HTR-8/SVneo (cell line): ENCODE data around the gene GDF9.

Experiments used
- DNase-seq: peaks from one replicate; pipeline ENCODE4 v3.0.0; 2011; ENCODE audit warnings: low spot score, mixed read lengths; ENCODE audit not compliant: insufficient read length
- FAIRE-seq: peaks from 2 replicates; lab custom pipeline; 2011; peaks lifted over from hg19 to GRCh38; lab: Jason Lieb, UNC

Gene GDF9

DNA sequence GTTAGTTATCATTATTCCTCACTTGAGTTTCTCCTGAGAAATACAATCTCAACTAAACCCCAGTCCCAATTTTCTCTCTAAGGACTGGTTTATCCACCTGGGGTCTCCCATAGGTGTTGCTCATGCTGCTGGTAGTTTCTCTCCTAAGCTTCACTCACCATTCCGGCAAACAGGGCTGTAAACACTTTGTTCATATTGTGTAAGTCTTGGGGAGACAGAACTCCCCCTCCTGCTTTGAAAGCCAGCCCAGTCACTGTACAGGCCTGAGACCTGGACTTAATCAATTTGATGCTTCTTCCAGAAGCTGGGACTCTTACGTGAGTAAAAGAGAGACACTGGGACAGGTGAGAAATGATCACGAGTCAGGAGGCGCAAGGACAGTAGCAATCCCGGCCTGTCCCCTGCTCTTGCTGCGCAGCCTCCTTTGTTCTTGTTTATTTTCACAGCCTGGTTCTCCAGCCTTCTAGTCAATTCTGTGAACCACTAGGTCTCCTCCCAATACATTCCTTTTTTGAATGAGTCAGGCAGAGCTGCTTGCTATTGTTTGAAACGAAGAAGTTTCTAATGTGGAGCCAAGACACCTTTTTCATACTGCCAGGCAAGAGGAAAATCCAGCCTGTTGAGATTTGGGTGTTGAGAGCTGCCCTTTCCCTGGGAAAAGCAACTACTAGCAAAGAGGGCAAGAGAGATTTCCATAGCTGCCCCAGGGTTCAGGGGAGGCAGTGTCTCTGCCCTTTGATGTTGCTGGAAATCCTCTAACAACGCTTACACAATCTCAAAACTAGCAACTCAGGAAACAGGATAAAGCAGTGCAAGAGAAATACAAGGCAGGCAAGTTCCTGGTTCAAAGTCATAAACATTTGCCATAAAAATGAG, 26.6 kb downstream of the GDF9 start:
- DNase-seq (no peak), FAIRE-seq (no peak)

DNA sequence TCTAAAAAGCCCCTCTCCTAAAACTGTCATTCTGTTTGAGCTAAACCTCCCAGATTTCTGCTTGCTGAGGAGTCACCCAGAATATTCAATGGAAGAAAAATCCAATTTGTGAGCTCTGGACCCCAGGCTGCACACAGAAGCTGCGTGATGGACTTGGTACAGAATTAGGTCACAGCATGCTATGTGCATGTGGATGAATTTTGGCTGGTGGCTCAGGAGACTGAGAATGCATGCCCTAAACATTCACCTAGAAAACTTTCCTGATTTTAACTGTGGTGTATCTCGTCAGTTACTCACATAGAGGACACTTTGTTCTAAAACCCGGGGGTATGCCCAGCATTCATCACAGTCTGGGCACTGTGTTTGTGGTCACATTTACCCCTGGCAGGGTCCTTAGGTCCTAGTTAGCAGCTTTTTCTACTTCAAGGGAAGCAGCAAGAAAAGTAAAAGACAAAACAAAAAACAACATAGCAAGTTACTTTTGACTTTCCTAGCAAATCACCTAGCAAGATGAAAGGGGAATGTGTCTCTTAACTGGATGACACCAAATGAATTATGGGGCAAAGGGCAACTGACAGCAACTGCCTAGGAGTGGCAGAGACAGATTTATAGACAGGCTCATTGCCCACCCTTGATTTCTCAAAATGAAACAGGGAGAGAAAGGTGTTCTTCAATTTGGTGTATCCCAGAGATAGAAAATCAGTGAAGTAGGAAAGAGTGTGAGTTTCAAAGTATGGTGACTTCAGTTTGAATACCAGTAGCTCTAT, 27.6 kb downstream of the GDF9 start:
- no peak for FAIRE-seq
- no peak for DNase-seq

GRCh38 chr5:132837868-132838267, 28.4 kb downstream of the GDF9 start:
- no peak for DNase-seq

GRCh38 chr5:132836852-132837251, 29.4 kb downstream of the GDF9 start:
- no peak for DNase-seq
- no peak for FAIRE-seq

More at GRCh38 chr5:132837868-132838267, 28.4 kb downstream of the GDF9 start:
- FAIRE-seq = no peak

DNA sequence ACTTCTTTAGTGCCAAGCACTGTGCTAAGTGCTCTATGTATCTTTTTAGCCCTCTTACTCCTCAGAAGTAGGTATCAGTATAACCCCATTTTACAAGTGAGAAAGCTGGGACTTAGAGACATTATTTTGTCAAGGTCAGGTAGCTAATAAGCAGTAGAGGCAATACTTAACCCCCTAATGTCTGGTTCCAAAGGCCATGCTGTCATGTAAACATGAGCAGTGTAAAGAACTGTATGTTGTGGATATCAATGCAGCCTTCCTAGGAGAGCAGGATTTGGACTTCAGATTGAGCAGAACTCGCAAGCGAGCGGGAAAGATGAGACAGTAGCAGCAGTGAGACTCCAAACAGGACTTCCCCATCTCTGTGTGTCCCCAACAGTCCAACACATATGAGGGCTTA, 32.2 kb downstream of the GDF9 start:
- no peak for FAIRE-seq

GRCh38 chr5:132832612-132833011, 33.7 kb downstream of the GDF9 start:
- DNase-seq = no peak
- FAIRE-seq = no peak

More for the DNA sequence above, 32.2 kb downstream of the GDF9 start:
- DNase-seq = no peak

- DNase-seq = no peak
- no peak for FAIRE-seq
These were observed 35.0 kb downstream of the GDF9 start for GRCh38 chr5:132831095-132831860.

DNA sequence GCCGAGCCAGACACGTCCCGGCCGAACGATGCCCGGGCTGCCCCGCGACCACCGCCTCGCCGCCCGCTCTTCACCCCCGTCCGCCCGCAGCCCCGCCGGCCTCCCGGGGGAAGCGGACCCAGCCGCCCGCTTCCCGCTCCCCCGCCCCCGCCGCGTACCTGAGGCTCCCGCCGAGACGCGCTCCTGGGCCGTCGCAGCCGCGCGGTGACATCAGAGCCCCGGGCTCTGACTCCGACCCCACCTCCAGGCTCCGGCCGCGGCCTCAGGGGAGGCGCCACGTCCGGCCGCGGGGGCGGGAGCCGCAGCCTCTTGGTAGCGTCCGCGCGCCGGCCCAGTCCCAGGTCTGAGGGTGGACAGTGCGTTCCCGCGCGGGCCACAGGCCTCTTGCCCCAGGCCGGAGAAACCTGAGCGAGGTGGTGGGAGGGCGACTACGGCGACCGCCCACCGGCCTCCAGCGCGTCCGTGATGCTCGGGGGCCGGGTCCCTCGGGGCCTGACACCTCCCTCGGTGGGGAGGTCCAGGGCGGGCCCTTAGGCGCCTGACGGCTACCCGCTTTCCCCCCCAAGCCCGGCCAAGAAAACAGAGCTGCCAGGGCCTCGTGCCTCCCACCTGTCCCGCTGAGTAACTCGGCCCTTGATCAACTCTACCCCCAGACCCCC, 35.7 kb downstream of the GDF9 start, which contains the start of gene SHROOM1:
TSS of gene SHROOM1 (minus strand) at position 212 of the 659 bp plus-strand sequence. CDS start 4,507 bp downstream, outside the sequence.
- DNase-seq (peak; percentile 79), FAIRE-seq (peak; percentile 69)

GRCh38 chr5:132829742-132830435, 36.4 kb downstream of the GDF9 start:
- FAIRE-seq = no peak
- DNase-seq = peak; percentile 83

- FAIRE-seq = no peak
- DNase-seq = no peak
These were observed 37.3 kb downstream of the GDF9 start for GRCh38 chr5:132828846-132829494.

GRCh38 chr5:132827943-132828673, 38.2 kb downstream of the GDF9 start:
- no peak for DNase-seq
- FAIRE-seq = no peak

DNA sequence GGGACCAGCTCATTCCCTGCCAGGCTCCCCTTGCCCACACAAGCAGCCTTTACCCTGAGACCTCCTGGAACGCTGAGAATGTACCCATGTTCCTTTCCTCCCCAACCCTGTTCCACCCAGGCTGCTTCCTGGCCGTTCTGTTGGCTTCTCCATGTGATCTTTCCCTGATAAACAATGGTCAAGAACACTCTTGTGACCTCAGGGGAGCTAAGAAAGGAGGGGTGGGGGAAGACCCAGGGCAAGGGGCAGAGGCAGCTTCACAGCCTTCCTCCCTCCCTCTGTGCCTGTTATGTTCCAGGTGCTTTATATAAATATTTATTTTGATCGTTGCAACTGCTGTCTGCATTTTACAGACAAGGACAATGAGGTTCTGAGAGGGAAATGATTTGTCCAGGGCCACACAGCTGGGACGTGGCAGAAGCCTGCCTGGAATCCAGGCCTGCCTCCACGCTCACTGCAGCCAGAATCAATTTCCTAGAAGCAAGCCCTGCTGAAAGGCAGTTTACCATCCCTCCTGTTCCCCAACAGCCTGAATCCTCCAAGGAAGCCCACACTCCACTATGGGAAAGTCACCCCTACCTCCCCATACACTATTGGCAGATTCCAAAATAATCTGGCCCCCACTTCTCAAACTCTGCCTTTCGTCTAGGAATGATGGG, 39.7 kb downstream of the GDF9 start:
- DNase-seq = no peak
- no peak for FAIRE-seq

GRCh38 chr5:132825834-132826391, 40.4 kb downstream of the GDF9 start:
- FAIRE-seq (no peak), DNase-seq (no peak)

DNA sequence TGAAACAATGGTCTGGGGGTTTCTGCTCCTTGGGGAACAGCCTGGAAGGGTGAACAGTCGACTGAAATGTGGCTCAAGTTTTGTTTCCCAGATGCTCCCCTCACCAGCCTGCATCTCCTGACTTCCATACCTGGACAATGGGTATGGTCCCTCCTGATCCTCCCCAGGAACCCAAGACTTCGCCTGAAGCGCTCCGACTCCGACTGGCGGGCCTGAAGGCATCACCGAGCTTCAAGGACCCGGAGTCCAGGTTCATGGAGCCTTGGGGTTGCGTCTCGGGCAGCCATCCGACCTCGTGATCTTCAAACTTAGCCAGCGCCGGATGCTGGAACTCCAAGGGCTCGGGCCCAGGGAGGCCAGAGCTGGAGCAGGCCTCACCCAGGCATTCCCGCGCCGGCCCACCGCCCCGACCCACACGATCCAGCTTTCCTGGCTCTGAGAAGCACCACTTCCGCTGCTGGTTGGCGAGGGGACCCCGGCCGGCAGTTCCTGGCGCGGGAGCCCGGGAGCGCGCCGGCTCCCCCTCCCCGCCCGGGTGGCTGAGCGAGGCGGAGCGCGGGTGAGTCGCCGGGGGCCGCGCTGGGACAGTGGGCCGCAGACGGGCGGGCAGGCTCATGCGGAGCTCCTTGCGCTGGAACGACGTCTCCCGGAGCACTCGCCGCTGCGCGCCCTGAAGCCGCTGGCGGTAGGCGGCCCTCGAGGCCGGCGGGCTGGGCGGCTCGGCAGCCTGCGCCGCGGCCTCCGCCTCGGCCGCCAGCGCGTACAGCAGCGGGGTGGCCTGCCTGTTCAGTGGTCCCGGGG, 41.0 kb downstream of the GDF9 start:
- FAIRE-seq = no peak
- DNase-seq = no peak

DNA sequence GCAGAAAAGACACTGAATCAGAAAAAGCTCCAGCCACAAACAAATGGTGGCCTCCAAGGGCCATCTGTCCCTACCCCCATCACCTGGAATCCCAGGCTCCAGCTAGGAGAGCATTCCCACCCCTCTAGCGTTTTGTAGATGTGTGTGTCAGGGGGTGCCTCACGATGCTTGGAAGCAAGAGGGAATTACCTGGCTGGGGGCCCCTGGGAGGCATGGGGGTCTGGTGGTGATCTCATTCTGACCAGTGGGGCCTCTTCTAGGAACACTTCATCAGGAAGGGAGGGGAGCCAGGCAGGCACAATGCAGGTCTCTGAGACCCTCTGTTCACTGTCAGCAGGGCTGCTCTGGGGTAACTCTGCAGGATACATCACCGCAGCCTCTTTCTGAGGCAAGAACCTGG, 41.8 kb downstream of the GDF9 start:
- FAIRE-seq (no peak), DNase-seq (no peak)

DNA sequence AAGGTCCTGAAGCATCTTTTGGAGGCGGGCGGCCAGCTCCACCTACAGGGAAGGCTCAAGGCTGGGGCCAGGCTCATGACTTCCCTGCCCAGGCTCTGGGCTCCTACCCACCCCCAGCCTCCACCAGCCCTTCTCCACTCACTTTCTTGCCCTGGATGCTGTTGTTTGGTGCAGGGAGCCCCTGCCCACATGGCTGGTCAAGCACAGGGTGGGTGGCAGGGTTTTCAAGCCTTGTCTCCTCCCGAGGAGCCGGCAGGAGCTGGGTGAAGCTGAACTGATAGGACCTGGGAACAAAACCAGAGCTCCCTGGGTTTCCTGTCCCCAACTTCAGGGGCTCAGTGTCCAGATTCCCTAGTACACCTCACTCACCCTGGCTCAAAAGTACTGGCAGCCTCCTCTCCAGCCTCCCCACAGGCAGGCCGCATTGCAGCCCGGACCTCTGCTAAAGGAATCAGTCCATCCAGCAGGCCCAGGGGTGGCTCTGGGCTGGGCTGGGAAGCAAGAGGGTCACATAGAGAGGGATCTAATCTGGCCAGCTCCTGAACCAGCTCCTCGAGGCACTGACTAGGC, 42.7 kb downstream of the GDF9 start:
- FAIRE-seq (no peak), DNase-seq (no peak)
